CD4-positive, alpha-beta memory T cell (primary cell): ENCODE results near the gene FRMD4A. TPM values are rescaled to one million over a fixed set of nuclear protein-coding genes. Genes with fewer than 3 reads are reported as not detected.
A peak's percentile ranks its signal among the peaks of the same experiment; 100 is the strongest.

Experiments used
- CTCF ChIA-PET: fragments of 350-600 bp; sonication (Branson Sonifier 250); formaldehyde crosslinking; loops from one replicate; lab custom pipeline; 2021; ENCODE audit warnings: inconsistent platforms; ENCODE audit not compliant: partially characterized antibody; lab: Charles Lee
- POLR2A ChIA-PET: fragments of 350-600 bp; sonication (Branson Sonifier 250); formaldehyde crosslinking; loops from one replicate; lab custom pipeline; 2021; ENCODE audit not compliant: partially characterized antibody; lab: Charles Lee
- DNase-seq, 5 donors: peaks; one replicate each; pipeline versions ENCODE4 v3.0.0 to v3.0.0-alpha.2; 2020 to 2022; ENCODE audit warnings: mixed read lengths in 1 of 5
- H3K27ac ChIP-seq: one replicate; pipeline ENCODE4 v1.7.0; 2013; ENCODE audit warnings: low read depth, low read length
- H3K27me3 ChIP-seq: 2 replicates; pipeline ENCODE4 v1.7.0; 2013; ENCODE audit warnings: mild to moderate bottlenecking, low read length, moderate library complexity; ENCODE audit not compliant: insufficient read depth
- H3K36me3 ChIP-seq: 2 replicates; pipeline ENCODE4 v1.7.0; 2013; ENCODE audit warnings: mild to moderate bottlenecking, low read length, moderate library complexity; ENCODE audit not compliant: insufficient read depth
- H3K4me1 ChIP-seq: 2 replicates; pipeline ENCODE4 v1.7.0; 2013; ENCODE audit warnings: mild to moderate bottlenecking, low read length, moderate library complexity; ENCODE audit not compliant: insufficient read depth
- H3K4me3 ChIP-seq, 2 donors: one replicate each; pipeline ENCODE4 v1.7.0; 2013; ENCODE audit warnings: low read length in 2 of 2, mild to moderate bottlenecking in 1 of 2
- H3K9me3 ChIP-seq, 2 donors: one replicate each; pipeline ENCODE4 v1.7.0; 2013; ENCODE audit warnings: low read length in 2 of 2, control low read depth in 1 of 2; ENCODE audit not compliant: control insufficient read depth in 1 of 2
- H3K27ac Mint-ChIP-seq, 7 donors: one replicate each; pipeline ENCODE4 v1.8.0; 2020 to 2021; ENCODE audit warnings: mixed read lengths in 7 of 7, mild to moderate bottlenecking in 6 of 7, inconsistent platforms in 3 of 7, moderate library complexity in 3 of 7
- H3K27me3 Mint-ChIP-seq, 2 donors: one replicate each; pipeline ENCODE4 v1.8.0; 2020 to 2021; ENCODE audit warnings: mixed read lengths in 2 of 2
- H3K36me3 Mint-ChIP-seq, 2 donors: one replicate each; pipeline ENCODE4 v1.8.0; 2020 to 2021; ENCODE audit warnings: mixed read lengths in 2 of 2, inconsistent platforms in 1 of 2, mild to moderate bottlenecking in 1 of 2
- H3K4me1 Mint-ChIP-seq, 4 donors: one replicate each; pipeline ENCODE4 v1.8.0; 2020 to 2021; ENCODE audit warnings: mixed read lengths in 4 of 4, mild to moderate bottlenecking in 1 of 4
- H3K4me3 Mint-ChIP-seq, 8 donors: one replicate each; pipeline ENCODE4 v1.8.0; 2020 to 2021; ENCODE audit warnings: mixed read lengths in 8 of 8, mild to moderate bottlenecking in 7 of 8, moderate library complexity in 6 of 8, inconsistent platforms in 3 of 8
- H3K9me3 Mint-ChIP-seq, 8 donors: one replicate each; pipeline ENCODE4 v1.8.0; 2020 to 2021; ENCODE audit warnings: mixed read lengths in 8 of 8, mild to moderate bottlenecking in 5 of 8, inconsistent platforms in 3 of 8, moderate library complexity in 1 of 8
- intact Hi-C: fragments of 100-400 bp; cut with micrococcal nuclease; formaldehyde crosslinking; loops from one replicate; pipeline ENCODE4 v1.15.1; 2023
- polyA plus RNA-seq, 2 donors: library from polyadenylated mRNA; unstranded; fragments of 300-500 nt; fragmentation: Illumina TruSeq; gene quantifications; one replicate each; pipeline ENCODE4 v1.2.3, GENCODE V29; 2021
- total RNA-seq, 2 experiments: library from RNA; stranded (reverse); gene quantifications; one replicate each; pipeline ENCODE4 v1.2.3, GENCODE V29; 2021

Gene FRMD4A
- total and polyA plus RNA-seq, 4 experiments from 2014 or later = 0.89 to 2.4 (median 1.9) TPM; not detected in 1

- Histone ChIP-seq H3K9me3 (no peaks in the 10 kb centered on the region), H3K27ac (no peak overlapping the region), H3K36me3 (peaks cover 52% of the 10 kb centered on the region), H3K27me3 (no peaks in the 10 kb centered on the region), H3K4me3 (no peak overlapping the region), H3K4me1 (no peaks in the 10 kb centered on the region)
- intact Hi-C loops = no loop called here
- Mint-ChIP-seq H3K9me3 (no peaks in the 10 kb centered on the region), H3K4me1 (no peaks in the 10 kb centered on the region), H3K27ac (no peak overlapping the region), H3K36me3 (peaks cover 62 to 84% of the 10 kb centered on the region in 2 donors), H3K27me3 (no peaks in the 10 kb centered on the region), H3K4me3 (no peak overlapping the region)
- POLR2A ChIA-PET = no interaction called here
- DNase-seq = no peak
- CTCF ChIA-PET = no interaction called here
These were observed 713.6 kb downstream of the FRMD4A start for GRCh38 chr10:13617116-13617515.

- H3K4me1 Mint-ChIP-seq = no peaks in the 10 kb centered on the region
- Histone ChIP-seq H3K27me3 (no peaks in the 10 kb centered on the region), H3K36me3 (peaks cover 55% of the 10 kb centered on the region), H3K4me3 (no peak overlapping the region), H3K27ac (no peak overlapping the region), H3K9me3 (no peaks in the 10 kb centered on the region), H3K4me1 (no peaks in the 10 kb centered on the region)
- ChIA-PET CTCF (interaction anchor here (0.7 kb wide), 1 partner anchor 763 kb away, joined by 4 read pairs; no protein-coding TSS in a partner anchor), POLR2A (no interaction called here)
- peak overlapping the region in 1 of 7 donors; percentile 21 for H3K27ac Mint-ChIP-seq
- no peaks in the 10 kb centered on the region for H3K27me3 Mint-ChIP-seq
- intact Hi-C loops = no loop called here
- no peaks in the 10 kb centered on the region for H3K9me3 Mint-ChIP-seq
- no peak overlapping the region for H3K4me3 Mint-ChIP-seq
- peaks cover 71 to 85% of the 10 kb centered on the region in 2 donors for H3K36me3 Mint-ChIP-seq
- no peak for DNase-seq
These were observed 714.9 kb downstream of the FRMD4A start for GRCh38 chr10:13615650-13616300.

GRCh38 chr10:13614530-13615332 is 716.0 kb downstream of the FRMD4A start:
- intact Hi-C loops = no loop called here
- H3K36me3 ChIP-seq = peaks cover 62% of the 10 kb centered on the region
- H3K4me1 Mint-ChIP-seq = peaks cover 0 to 3% (median 0%) of the 10 kb centered on the region in 4 donors
- H3K27ac ChIP-seq = no peak overlapping the region
- H3K4me3 Mint-ChIP-seq = no peak overlapping the region
- peaks cover 75 to 89% of the 10 kb centered on the region in 2 donors for H3K36me3 Mint-ChIP-seq
- no peaks in the 10 kb centered on the region for H3K9me3 Mint-ChIP-seq
- no peaks in the 10 kb centered on the region for H3K27me3 ChIP-seq
- no peaks in the 10 kb centered on the region for H3K27me3 Mint-ChIP-seq
- CTCF ChIA-PET = interaction anchor here (0.7 kb wide), 1 partner anchor 764 kb away, joined by 4 read pairs; no protein-coding TSS in a partner anchor
- no peak for DNase-seq
- POLR2A ChIA-PET = no interaction called here
- no peaks in the 10 kb centered on the region for H3K4me1 ChIP-seq
- H3K4me3 ChIP-seq = no peak overlapping the region
- H3K27ac Mint-ChIP-seq = peak overlapping the region in 1 of 7 donors; percentile 65
- H3K9me3 ChIP-seq = no peaks in the 10 kb centered on the region

GRCh38 chr10:13613519-13613918 is 717.2 kb downstream of the FRMD4A start:
- Histone ChIP-seq H3K4me1 (no peaks in the 10 kb centered on the region), H3K27me3 (no peaks in the 10 kb centered on the region), H3K4me3 (no peak overlapping the region), H3K27ac (no peak overlapping the region), H3K36me3 (peaks cover 66% of the 10 kb centered on the region), H3K9me3 (no peaks in the 10 kb centered on the region)
- Mint-ChIP-seq H3K27ac (no peak overlapping the region), H3K9me3 (no peaks in the 10 kb centered on the region), H3K27me3 (no peaks in the 10 kb centered on the region), H3K36me3 (peaks cover 72 to 89% of the 10 kb centered on the region in 2 donors), H3K4me1 (peaks cover 0 to 3% (median 0%) of the 10 kb centered on the region in 4 donors), H3K4me3 (no peak overlapping the region)
- DNase-seq = no peak
- intact Hi-C loops = no loop called here
- CTCF ChIA-PET = no interaction called here
- POLR2A ChIA-PET = no interaction called here

- H3K4me1 Mint-ChIP-seq = peaks cover 0 to 3% (median 0%) of the 10 kb centered on the region in 4 donors
- no peak for DNase-seq
- POLR2A ChIA-PET = no interaction called here
- Histone ChIP-seq H3K4me1 (no peaks in the 10 kb centered on the region), H3K36me3 (peaks cover 68% of the 10 kb centered on the region), H3K27me3 (no peaks in the 10 kb centered on the region), H3K4me3 (no peak overlapping the region), H3K27ac (no peak overlapping the region), H3K9me3 (no peaks in the 10 kb centered on the region)
- H3K9me3 Mint-ChIP-seq = no peaks in the 10 kb centered on the region
- peaks cover 71 to 89% of the 10 kb centered on the region in 2 donors for H3K36me3 Mint-ChIP-seq
- no peaks in the 10 kb centered on the region for H3K27me3 Mint-ChIP-seq
- H3K4me3 Mint-ChIP-seq = no peak overlapping the region
- CTCF ChIA-PET = no interaction called here
- H3K27ac Mint-ChIP-seq = peak overlapping the region in 1 of 7 donors; percentile 48
- intact Hi-C loops = no loop called here
These were observed 717.9 kb downstream of the FRMD4A start for GRCh38 chr10:13612654-13613373.

GRCh38 chr10:13608246-13608853 is 722.4 kb downstream of the FRMD4A start:
- no peak overlapping the region for H3K27ac Mint-ChIP-seq
- ChIA-PET CTCF (no interaction called here), POLR2A (no interaction called here)
- no peaks in the 10 kb centered on the region for H3K9me3 Mint-ChIP-seq
- peaks cover 51% of the 10 kb centered on the region for H3K36me3 ChIP-seq
- intact Hi-C loops = no loop called here
- no peak overlapping the region for H3K4me3 ChIP-seq
- H3K27me3 Mint-ChIP-seq = no peaks in the 10 kb centered on the region
- H3K4me3 Mint-ChIP-seq = no peak overlapping the region
- H3K4me1 ChIP-seq = no peaks in the 10 kb centered on the region
- H3K27me3 ChIP-seq = no peaks in the 10 kb centered on the region
- no peak for DNase-seq
- no peaks in the 10 kb centered on the region for H3K9me3 ChIP-seq
- H3K27ac ChIP-seq = no peak overlapping the region
- H3K4me1 Mint-ChIP-seq = peaks cover 0 to 3% (median 0%) of the 10 kb centered on the region in 4 donors
- peaks cover 50 to 82% of the 10 kb centered on the region in 2 donors for H3K36me3 Mint-ChIP-seq
